Measurements from ENCODE around the gene CFLAR. TPM values are rescaled to one million over a fixed set of nuclear protein-coding genes. Genes with fewer than 3 reads are reported as not detected.

The CFLAR gene
- total RNA-seq, 1 donor from 2014 or later: 46.1 TPM

DNA sequence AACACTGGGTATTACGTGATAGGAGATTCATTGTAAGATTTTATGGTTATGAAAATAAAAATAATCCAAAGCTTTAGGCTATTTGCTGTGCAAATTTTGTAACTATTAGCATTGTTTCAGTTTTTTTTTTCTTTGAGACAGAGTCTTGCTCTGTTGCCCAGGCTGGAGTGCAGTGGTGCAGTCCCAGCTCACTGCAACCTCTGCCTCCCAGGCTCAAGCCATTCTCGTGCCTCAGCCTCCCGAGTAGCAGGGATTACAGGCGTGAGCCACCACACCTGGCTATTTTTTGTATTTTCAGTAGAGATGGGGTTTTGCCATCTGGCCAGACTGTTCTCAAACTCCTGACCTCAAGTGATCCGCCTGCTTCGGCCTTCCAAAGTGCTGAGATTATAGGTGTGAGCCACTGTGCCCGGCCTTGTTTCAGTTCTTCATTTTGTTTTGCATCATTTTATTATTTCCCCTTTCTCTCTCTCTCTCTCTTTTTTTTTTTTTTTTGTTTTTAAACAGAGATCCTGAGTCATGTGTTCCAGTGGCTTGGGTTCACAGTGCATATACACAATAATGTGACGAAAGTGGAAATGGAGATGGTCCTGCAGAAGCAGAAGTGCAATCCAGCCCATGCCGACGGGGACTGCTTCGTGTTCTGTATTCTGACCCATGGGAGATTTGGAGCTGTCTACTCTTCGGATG lies 92.7 kb downstream of the CFLAR start:
- H3K4me3 Mint-ChIP-seq (ENCODE audit: low read depth): no peak overlapping the region
- H3K27ac Mint-ChIP-seq: no peak overlapping the region
- no peaks in the 10 kb centered on the region for H3K27me3 Mint-ChIP-seq
- TF ChIP-seq, protein P1, sequence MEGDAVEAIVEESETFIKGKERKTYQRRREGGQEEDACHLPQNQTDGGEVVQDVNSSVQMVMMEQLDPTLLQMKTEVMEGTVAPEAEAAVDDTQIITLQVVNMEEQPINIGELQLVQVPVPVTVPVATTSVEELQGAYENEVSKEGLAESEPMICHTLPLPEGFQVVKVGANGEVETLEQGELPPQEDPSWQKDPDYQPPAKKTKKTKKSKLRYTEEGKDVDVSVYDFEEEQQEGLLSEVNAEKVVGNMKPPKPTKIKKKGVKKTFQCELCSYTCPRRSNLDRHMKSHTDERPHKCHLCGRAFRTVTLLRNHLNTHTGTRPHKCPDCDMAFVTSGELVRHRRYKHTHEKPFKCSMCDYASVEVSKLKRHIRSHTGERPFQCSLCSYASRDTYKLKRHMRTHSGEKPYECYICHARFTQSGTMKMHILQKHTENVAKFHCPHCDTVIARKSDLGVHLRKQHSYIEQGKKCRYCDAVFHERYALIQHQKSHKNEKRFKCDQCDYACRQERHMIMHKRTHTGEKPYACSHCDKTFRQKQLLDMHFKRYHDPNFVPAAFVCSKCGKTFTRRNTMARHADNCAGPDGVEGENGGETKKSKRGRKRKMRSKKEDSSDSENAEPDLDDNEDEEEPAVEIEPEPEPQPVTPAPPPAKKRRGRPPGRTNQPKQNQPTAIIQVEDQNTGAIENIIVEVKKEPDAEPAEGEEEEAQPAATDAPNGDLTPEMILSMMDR (IDR thresholded peaks at IDR 0.05; ENCODE audit: unreplicated experiment): no peak
- no peak for DNase-seq (ENCODE audit: low spot score, unreplicated experiment)
- H3K9me3 Mint-ChIP-seq (ENCODE audit: low read depth): no peaks in the 10 kb centered on the region
- H3K4me1 Mint-ChIP-seq (ENCODE audit: low read depth): peaks cover 7% of the 10 kb centered on the region
- H3K36me3 Mint-ChIP-seq (ENCODE audit: insufficient read depth): peaks cover 5% of the 10 kb centered on the region

DNA sequence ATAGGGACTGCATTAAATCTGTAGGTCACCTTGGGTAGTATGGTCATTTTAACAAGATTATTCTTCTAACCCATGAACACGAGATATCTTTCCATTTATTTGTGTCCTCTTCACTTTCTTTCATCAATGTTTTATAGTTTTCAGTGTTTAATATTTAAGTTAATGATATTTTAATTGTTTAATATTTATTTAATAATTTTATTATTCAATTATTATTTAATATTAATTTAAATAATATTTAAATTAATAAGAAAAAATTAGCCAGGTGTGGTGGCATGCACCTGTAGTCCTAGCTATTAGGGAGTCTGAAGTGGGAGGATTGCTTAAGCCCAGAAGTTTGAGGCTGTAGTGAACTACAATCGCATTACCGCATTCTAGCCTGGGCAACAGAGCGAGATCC lies 100.0 kb downstream of the CFLAR start:
- Mint-ChIP-seq H3K9me3 (ENCODE audit: low read depth) (no peaks in the 10 kb centered on the region), H3K4me3 (ENCODE audit: low read depth) (no peak overlapping the region)
- TF ChIP-seq, protein P1 (IDR thresholded peaks at IDR 0.05; ENCODE audit: unreplicated experiment): no peak

DNA sequence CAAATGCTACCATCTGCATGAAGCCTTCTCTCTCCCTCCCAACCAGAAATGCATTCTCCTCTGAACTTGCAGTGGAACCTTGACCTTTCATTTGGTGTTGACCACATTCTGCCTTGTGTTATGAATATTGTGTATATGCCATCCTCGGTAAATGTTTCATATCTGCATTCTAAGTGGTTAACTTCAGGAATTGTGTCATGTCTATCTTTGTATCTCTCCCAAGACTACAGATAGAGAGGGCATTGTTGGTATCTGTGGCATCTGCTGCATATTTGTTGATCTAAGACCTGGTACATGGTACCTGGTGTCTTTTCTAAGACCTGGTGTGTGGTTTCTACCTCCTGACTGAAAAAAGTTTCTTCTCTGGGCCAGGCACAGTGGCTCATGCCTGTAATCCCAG lies 101.0 kb downstream of the CFLAR start:
- Mint-ChIP-seq H3K4me3 (ENCODE audit: low read depth) (no peak overlapping the region), H3K27ac (no peak overlapping the region), H3K9me3 (ENCODE audit: low read depth) (no peaks in the 10 kb centered on the region), H3K27me3 (no peaks in the 10 kb centered on the region), H3K4me1 (ENCODE audit: low read depth) (peaks cover 8% of the 10 kb centered on the region), H3K36me3 (ENCODE audit: insufficient read depth) (no peaks in the 10 kb centered on the region)
- DNase-seq (ENCODE audit: low spot score, unreplicated experiment): no peak
- TF ChIP-seq, protein P1 (IDR thresholded peaks at IDR 0.05; ENCODE audit: unreplicated experiment): no peak

More for the DNA sequence above, 100.0 kb downstream of the CFLAR start:
- no peak overlapping the region for H3K27ac Mint-ChIP-seq
- no peak for DNase-seq (ENCODE audit: low spot score, unreplicated experiment)
- no peaks in the 10 kb centered on the region for H3K27me3 Mint-ChIP-seq
- peaks cover 8% of the 10 kb centered on the region for H3K4me1 Mint-ChIP-seq (ENCODE audit: low read depth)
- peaks cover 2% of the 10 kb centered on the region for H3K36me3 Mint-ChIP-seq (ENCODE audit: insufficient read depth)

DNA sequence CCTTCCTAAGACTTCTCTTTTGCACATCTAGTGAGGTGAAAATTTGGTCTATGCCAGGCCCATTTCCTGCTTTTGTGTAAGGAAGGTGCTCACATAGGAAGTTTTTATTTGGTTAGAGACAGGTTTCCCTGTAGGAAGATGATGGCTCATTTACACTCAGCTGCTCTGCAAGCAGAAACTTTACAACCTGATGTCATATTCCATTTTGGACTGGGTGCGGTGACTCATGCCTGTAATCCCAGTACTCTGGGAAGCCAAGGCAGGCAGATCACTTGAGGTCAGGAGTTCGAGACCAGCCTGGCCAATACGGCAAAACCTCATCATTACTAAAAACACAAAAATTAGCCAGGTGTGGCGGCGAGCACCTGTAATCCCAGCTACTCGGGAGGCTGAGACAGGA lies 102.8 kb downstream of the CFLAR start:
- TF ChIP-seq, protein P1 (IDR thresholded peaks at IDR 0.05; ENCODE audit: unreplicated experiment): no peak
- H3K9me3 Mint-ChIP-seq (ENCODE audit: low read depth): no peaks in the 10 kb centered on the region
- H3K27ac Mint-ChIP-seq: no peak overlapping the region
- H3K27me3 Mint-ChIP-seq: no peaks in the 10 kb centered on the region
- no peak for DNase-seq (ENCODE audit: low spot score, unreplicated experiment)
- H3K4me3 Mint-ChIP-seq (ENCODE audit: low read depth): no peak overlapping the region
- no peaks in the 10 kb centered on the region for H3K36me3 Mint-ChIP-seq (ENCODE audit: insufficient read depth)
- peaks cover 8% of the 10 kb centered on the region for H3K4me1 Mint-ChIP-seq (ENCODE audit: low read depth)

DNA sequence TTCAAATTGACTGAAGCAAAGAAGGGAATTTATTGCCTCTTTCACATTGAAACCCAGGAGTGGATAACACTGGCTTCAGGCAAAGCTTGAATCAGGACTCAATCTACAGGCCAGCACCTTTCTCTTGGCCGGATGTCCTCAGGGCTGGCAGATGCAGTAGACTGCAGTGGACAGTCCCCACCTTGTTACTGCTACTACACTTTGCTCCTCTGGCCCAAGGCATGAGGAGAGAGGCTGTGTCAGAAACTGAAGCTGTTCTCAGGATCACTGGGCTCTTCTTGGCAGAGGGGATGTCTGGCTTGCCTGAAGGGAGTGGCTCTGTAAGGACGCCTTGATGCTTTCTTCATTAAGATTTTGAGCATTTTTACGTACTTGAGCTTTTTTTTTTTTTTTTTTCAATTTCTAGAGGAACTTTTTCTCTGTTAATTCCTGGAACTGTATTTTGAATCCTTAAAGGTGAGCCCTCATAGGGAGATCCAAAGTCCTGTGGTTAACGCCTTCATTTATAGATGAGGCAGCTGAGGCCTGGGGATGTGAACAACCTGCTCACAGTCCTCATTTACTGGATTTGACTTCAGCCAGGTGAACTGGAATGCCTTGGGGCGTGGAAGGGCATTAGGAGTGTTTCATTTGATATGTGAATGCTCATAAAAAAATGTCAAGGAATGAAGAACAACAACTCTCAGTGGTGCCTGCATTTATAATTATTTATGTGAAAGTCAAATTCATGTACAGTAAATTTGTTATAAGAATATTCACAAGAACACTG lies 103.5 kb downstream of the CFLAR start:
- DNase-seq (ENCODE audit: low spot score, unreplicated experiment): no peak
- peak overlapping the region; percentile 68 for H3K27ac Mint-ChIP-seq
- H3K27me3 Mint-ChIP-seq: no peaks in the 10 kb centered on the region
- no peak overlapping the region for H3K4me3 Mint-ChIP-seq (ENCODE audit: low read depth)
- no peaks in the 10 kb centered on the region for H3K9me3 Mint-ChIP-seq (ENCODE audit: low read depth)
- no peaks in the 10 kb centered on the region for H3K36me3 Mint-ChIP-seq (ENCODE audit: insufficient read depth)
- TF ChIP-seq, protein P1 (IDR thresholded peaks at IDR 0.05; ENCODE audit: unreplicated experiment): no peak
- H3K4me1 Mint-ChIP-seq (ENCODE audit: low read depth): peaks cover 8% of the 10 kb centered on the region
